Activated CD4-positive, alpha-beta memory T cell treated with anti-CD3 and anti-CD28 coated beads, Interleukin-2, amount 10 ng/mL, durations not matched to agents 7 days and 5 days (primary cell): Measurements from ENCODE around the gene OR5H14. TPM values are rescaled to one million over a fixed set of nuclear protein-coding genes. Genes with fewer than 3 reads are reported as not detected.
"Not testable (repeated sequence)": the region's sequence is repeated elsewhere in the genome, so short reads cannot be mapped to it uniquely, and the experiment has no call there.

Experiments used
- CTCF ChIA-PET: fragments of 350-600 bp; sonication (Branson Sonifier 250); formaldehyde crosslinking; loops from one replicate; lab custom pipeline; 2021; ENCODE audit warnings: antibody characterized with exemption, inconsistent platforms; lab: Charles Lee
- POLR2A ChIA-PET: fragments of 350-600 bp; sonication (Branson Sonifier 250); formaldehyde crosslinking; loops from one replicate; lab custom pipeline; 2021; ENCODE audit warnings: antibody characterized with exemption; lab: Charles Lee
- DNase-seq: peaks from one replicate; pipeline ENCODE4 v3.0.0-alpha.2; 2020
- H3K27ac Mint-ChIP-seq: one replicate; pipeline ENCODE4 v1.8.0; 2021; ENCODE audit warnings: mild to moderate bottlenecking, mixed read lengths
- H3K27me3 Mint-ChIP-seq: one replicate; pipeline ENCODE4 v1.8.0; 2021; ENCODE audit warnings: mixed read lengths
- H3K36me3 Mint-ChIP-seq: one replicate; pipeline ENCODE4 v1.8.0; 2021; ENCODE audit warnings: low read depth, mixed read lengths
- H3K4me1 Mint-ChIP-seq: one replicate; pipeline ENCODE4 v1.8.0; 2021; ENCODE audit warnings: mixed read lengths
- H3K4me3 Mint-ChIP-seq: one replicate; pipeline ENCODE4 v1.8.0; 2021; ENCODE audit warnings: mild to moderate bottlenecking, mixed read lengths
- H3K9me3 Mint-ChIP-seq: one replicate; pipeline ENCODE4 v1.8.0; 2021; ENCODE audit warnings: mixed read lengths
- total RNA-seq, 2 experiments: library from RNA; stranded (reverse); gene quantifications; one replicate each; pipeline ENCODE4 v1.2.3, GENCODE V29; 2021

Gene OR5H14
- total RNA-seq, result not detected

DNA sequence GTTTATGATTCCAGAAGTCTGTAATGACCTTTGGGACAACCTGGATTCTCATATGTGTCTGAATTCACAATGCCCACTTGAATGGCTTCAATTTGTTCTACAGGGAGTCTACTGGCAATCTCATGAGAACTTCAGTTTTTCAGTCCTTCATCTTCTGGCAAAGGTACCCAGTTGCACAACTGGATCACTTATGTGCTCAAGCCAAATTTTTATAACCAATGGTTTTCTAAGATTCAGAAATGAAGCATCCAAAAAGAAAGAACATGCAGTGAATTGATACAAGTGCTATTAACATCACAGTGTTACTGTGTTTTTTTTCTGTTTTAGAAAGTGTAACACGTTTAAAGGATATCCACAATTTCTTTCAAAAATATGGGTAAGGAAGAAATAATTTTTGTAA lies at the start of gene OR5H14:
Gene OR5H14 (plus strand): TSS at position 301 of the 400 bp plus-strand sequence. CDS start 1,907 bp downstream, outside the sequence.
- Mint-ChIP-seq H3K27ac (no peak within 1 kb of the TSS), H3K27me3 (peaks cover 16% of the 10 kb centered on the region)

GRCh38 chr3:98099848-98100247 lies 47.4 kb upstream of the OR5H14 start:
- no peaks in the 10 kb centered on the region for H3K9me3 Mint-ChIP-seq

More for the DNA sequence above, at the start of gene OR5H14:
- Mint-ChIP-seq H3K4me3 (no peak within 1 kb of the TSS), H3K36me3 (no peaks in the 10 kb centered on the region), H3K4me1 (no peaks in the 10 kb centered on the region), H3K9me3 (no peaks in the 10 kb centered on the region)
- ChIA-PET POLR2A (no interaction called here), CTCF (no interaction called here)
- no peak for DNase-seq

GRCh38 chr3:98108162-98108561 lies 39.1 kb upstream of the OR5H14 start:
- CTCF ChIA-PET, result no interaction called here
- POLR2A ChIA-PET, result no interaction called here

More at GRCh38 chr3:98099848-98100247, 47.4 kb upstream of the OR5H14 start:
- Mint-ChIP-seq H3K27ac (no peak overlapping the region), H3K27me3 (peaks cover 4% of the 10 kb centered on the region), H3K4me3 (no peak overlapping the region), H3K36me3 (no peaks in the 10 kb centered on the region), H3K4me1 (no peaks in the 10 kb centered on the region)
- DNase-seq, result no peak
- ChIA-PET CTCF (no interaction called here), POLR2A (no interaction called here)

DNA sequence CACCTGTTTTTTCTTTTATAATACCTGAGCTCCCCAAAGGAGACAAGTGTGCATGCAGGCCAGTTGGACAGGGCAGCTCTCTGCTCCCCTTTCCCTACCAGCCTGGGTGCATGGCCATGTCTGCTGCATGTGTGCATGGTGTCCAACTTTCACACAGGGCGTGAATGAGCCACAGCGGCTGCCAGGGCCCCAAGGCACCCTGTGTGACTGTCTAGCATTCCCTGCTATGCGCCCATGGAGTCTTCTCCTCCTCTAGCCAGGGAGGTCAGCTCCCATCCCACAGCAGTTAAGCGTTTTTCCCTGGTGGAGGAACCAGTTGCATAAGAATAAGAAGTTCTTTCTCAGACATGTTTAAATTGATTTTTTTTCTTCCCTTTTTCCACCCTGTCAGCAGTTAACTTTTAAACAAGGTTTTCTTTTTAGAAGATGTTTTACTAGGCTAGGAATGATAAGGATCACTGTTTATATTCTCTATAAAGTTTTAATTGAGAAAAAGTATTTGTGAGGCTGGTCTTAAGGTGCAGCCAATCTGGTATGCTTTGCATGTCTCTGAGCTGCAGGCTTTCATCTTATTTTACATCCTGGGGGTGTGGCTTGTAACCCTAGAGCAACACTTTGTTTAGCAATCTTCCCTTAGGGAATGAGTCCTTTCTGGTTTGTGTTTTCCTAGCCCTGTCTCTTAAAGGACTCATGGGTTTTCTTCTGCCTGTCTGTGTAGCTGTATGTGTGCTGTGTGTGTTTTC lies 37.3 kb upstream of the OR5H14 start:
- ChIA-PET POLR2A (no interaction called here), CTCF (interaction anchor here (0.6 kb wide), 1 partner anchor 108 kb away, joined by 3 read pairs; no protein-coding TSS in a partner anchor)
- H3K36me3 Mint-ChIP-seq, result no peaks in the 10 kb centered on the region
- peaks cover 3% of the 10 kb centered on the region for H3K9me3 Mint-ChIP-seq
- DNase-seq, result no peak
- H3K4me3 Mint-ChIP-seq, result no peak overlapping the region
- no peaks in the 10 kb centered on the region for H3K4me1 Mint-ChIP-seq
- peaks cover 4% of the 10 kb centered on the region for H3K27me3 Mint-ChIP-seq
- no peak overlapping the region for H3K27ac Mint-ChIP-seq

More at GRCh38 chr3:98108162-98108561, 39.1 kb upstream of the OR5H14 start:
- Mint-ChIP-seq H3K4me1 (no peaks in the 10 kb centered on the region), H3K36me3 (no peaks in the 10 kb centered on the region), H3K27ac (no peak overlapping the region), H3K4me3 (no peak overlapping the region), H3K27me3 (peaks cover 4% of the 10 kb centered on the region), H3K9me3 (peaks cover 3% of the 10 kb centered on the region)
- DNase-seq, result no peak

DNA sequence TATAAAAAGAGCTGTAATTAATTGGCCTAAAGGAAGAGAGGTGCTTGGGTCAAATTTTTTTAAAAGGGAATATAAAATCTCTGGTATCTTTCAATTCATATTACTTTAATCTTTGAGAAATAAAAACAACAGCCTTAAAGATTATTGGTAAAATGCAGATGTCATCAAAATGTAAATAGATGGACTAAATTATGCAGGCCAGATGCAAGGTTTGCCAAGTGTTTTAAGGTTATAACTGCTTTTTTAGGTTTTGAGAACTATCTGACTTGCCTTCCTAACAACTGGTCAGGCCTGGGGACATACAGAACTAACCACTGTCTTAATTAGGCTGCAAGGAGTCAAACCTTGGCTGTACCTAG lies 36.8 kb upstream of the OR5H14 start:
- ChIA-PET CTCF (interaction anchor here (0.7 kb wide), 1 partner anchor 286 kb away, joined by 3 read pairs; no protein-coding TSS in a partner anchor), POLR2A (no interaction called here)
- H3K27ac Mint-ChIP-seq, result no peak overlapping the region
- peaks cover 4% of the 10 kb centered on the region for H3K27me3 Mint-ChIP-seq
- peaks cover 3% of the 10 kb centered on the region for H3K9me3 Mint-ChIP-seq
- no peaks in the 10 kb centered on the region for H3K36me3 Mint-ChIP-seq
- no peak for DNase-seq
- no peak overlapping the region for H3K4me3 Mint-ChIP-seq
- H3K4me1 Mint-ChIP-seq, result no peaks in the 10 kb centered on the region

DNA sequence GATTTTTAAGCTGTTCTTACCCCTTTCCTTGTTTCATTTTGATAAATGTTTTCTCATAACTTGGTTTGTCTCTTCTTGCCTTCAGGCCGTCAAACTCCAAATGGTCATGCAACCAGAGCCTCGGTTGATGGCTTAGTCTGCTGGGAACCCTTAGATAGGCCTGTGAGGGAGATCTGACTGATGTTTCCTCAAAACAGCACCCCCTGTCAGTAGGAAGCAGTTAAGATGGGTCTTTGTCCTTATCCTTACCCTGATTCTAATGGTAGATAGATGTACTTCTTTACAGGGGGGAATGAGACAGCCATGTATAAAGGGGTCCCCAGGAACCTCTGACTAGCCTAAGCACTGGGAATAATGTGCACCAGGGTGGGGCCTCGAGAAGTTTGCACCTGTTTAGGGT lies 33.0 kb upstream of the OR5H14 start:
- H3K9me3 Mint-ChIP-seq, result peaks cover 3% of the 10 kb centered on the region
- H3K4me3 Mint-ChIP-seq, result no peak overlapping the region
- POLR2A ChIA-PET, result no interaction called here
- H3K27me3 Mint-ChIP-seq, result no peaks in the 10 kb centered on the region
- no peaks in the 10 kb centered on the region for H3K36me3 Mint-ChIP-seq
- DNase-seq, result no peak
- H3K27ac Mint-ChIP-seq, result no peak overlapping the region
- CTCF ChIA-PET, result no interaction called here
- H3K4me1 Mint-ChIP-seq, result no peaks in the 10 kb centered on the region

DNA sequence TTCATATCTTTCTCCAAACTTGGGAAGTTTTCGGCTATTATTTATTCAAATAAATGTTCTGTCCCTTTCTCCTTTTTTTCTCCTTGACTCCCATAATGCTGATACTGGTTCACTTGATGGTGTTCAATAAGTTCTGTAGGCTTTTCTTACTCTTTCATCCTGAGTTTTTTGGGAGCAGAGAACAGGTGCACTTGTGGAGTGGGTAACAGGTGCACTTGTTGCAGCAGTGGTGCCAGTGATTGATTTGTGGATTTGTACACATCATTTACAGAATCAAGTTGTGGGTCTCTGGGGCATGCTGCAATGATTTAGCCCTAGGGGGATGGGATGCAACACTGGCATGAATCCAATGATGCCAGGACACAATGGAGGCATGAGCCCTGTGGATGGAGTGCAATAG lies 31.6 kb upstream of the OR5H14 start:
- Mint-ChIP-seq H3K4me3 (no peak overlapping the region), H3K9me3 (no peaks in the 10 kb centered on the region), H3K4me1 (no peaks in the 10 kb centered on the region), H3K36me3 (no peaks in the 10 kb centered on the region), H3K27ac (no peak overlapping the region), H3K27me3 (no peaks in the 10 kb centered on the region)
- no peak for DNase-seq
- ChIA-PET POLR2A (no interaction called here), CTCF (no interaction called here)

GRCh38 chr3:98130421-98130820 lies 16.9 kb upstream of the OR5H14 start, which contains the start of gene OR5H1:
Gene OR5H1 (plus strand): TSS chr3:98130721. CDS start chr3:98132698, 1,977 bp downstream.
- Mint-ChIP-seq H3K4me3 (no peak within 1 kb of the TSS), H3K36me3 (no peaks in the 10 kb centered on the region), H3K27ac (no peak within 1 kb of the TSS), H3K4me1 (no peaks in the 10 kb centered on the region), H3K9me3 (no peaks in the 10 kb centered on the region), H3K27me3 (no peaks in the 10 kb centered on the region)
- no peak for DNase-seq
- ChIA-PET CTCF (no interaction called here), POLR2A (no interaction called here)

DNA sequence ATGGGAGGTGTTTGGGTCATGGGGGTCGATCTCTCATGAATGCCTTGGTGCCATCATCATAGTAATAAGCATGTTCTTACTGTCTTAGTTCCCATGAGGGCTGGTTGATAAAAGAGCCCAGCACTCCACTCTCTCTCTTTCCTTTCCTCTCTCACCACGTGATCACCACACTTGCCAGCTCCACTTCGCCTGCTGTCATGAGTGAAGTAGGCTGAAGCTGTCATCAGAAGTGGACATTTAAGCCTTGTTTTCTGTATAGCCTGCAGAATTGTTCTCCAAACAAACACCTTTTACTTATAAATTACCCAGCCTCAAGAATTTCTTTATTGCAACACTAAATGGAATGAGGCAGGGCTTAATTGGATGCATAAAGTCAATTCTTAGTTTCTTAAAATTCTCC lies 10.6 kb upstream of the OR5H14 start:
- no peak overlapping the region for H3K27ac Mint-ChIP-seq
- peaks cover 8% of the 10 kb centered on the region for H3K27me3 Mint-ChIP-seq
- H3K9me3 Mint-ChIP-seq, result no peaks in the 10 kb centered on the region
- POLR2A ChIA-PET, result no interaction called here
- no peak overlapping the region for H3K4me3 Mint-ChIP-seq
- H3K4me1 Mint-ChIP-seq, result no peaks in the 10 kb centered on the region
- no peak for DNase-seq
- CTCF ChIA-PET, result no interaction called here
- H3K36me3 Mint-ChIP-seq, result no peaks in the 10 kb centered on the region

GRCh38 chr3:98137826-98138557 lies 9.3 kb upstream of the OR5H14 start:
- POLR2A ChIA-PET, H3K4me3 Mint-ChIP-seq, H3K9me3 Mint-ChIP-seq, H3K27ac Mint-ChIP-seq, H3K36me3 Mint-ChIP-seq, DNase-seq, CTCF ChIA-PET, H3K4me1 Mint-ChIP-seq: not testable (repeated sequence)
- peaks cover 14% of the 10 kb centered on the region for H3K27me3 Mint-ChIP-seq

DNA sequence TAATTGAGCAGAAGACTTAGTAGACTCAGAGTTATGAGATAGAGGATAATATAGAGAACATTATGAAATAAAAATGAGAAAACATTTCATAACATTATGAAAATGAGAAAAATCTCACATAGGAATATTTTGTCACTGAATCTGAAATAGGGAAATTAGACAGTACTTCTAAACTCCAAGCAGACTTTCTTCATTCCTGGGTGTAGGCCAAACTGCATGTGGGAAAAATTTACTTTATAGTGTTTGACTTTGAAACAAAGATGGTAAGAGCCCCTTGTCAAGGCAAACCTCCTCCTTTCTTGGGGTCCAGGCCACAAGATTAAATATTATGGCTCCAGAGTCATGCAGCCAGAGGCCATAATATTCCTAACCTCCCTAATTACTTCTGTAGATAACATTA lies 6.7 kb upstream of the OR5H14 start:
- no peaks in the 10 kb centered on the region for H3K9me3 Mint-ChIP-seq
- no peak overlapping the region for H3K4me3 Mint-ChIP-seq
- CTCF ChIA-PET, result interaction anchor here (0.7 kb wide), 1 partner anchor 383 kb away, joined by 5 read pairs; no protein-coding TSS in a partner anchor
- H3K4me1 Mint-ChIP-seq, result no peaks in the 10 kb centered on the region
- no peak overlapping the region for H3K27ac Mint-ChIP-seq
- H3K36me3 Mint-ChIP-seq, result no peaks in the 10 kb centered on the region
- DNase-seq, result no peak
- peaks cover 19% of the 10 kb centered on the region for H3K27me3 Mint-ChIP-seq
- POLR2A ChIA-PET, result no interaction called here

DNA sequence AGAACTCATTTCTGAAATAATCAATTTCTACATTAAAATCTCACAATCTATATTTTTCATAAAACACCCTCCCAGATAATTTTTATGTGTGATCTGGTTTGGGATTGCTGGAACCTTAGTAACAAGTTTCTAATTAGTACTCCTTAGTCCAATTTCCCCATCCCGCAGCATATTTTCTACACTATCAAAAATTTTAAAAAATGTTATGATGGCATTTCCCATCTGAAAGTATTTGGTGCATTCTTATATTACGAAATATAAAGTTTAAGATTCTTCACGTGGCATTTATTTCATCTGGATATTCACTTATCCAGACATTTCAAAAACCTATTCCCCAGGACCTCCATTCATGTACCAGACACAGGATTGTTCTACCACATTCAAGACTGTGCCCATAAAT lies 1.5 kb downstream of the OR5H14 start:
- no peak overlapping the region for H3K27ac Mint-ChIP-seq
- CTCF ChIA-PET, result no interaction called here
- H3K36me3 Mint-ChIP-seq, result no peaks in the 10 kb centered on the region
- no peak overlapping the region for H3K4me3 Mint-ChIP-seq
- H3K9me3 Mint-ChIP-seq, result no peaks in the 10 kb centered on the region
- H3K27me3 Mint-ChIP-seq, result peaks cover 7% of the 10 kb centered on the region
- no peaks in the 10 kb centered on the region for H3K4me1 Mint-ChIP-seq
- POLR2A ChIA-PET, result no interaction called here
- DNase-seq, result no peak

GRCh38 chr3:98149456-98149855 lies 2.2 kb downstream of the OR5H14 start:
- not testable (repeated sequence) for H3K4me1 Mint-ChIP-seq, H3K27me3 Mint-ChIP-seq

More at GRCh38 chr3:98149456-98149855, 2.2 kb downstream of the OR5H14 start:
- H3K4me3 Mint-ChIP-seq, H3K36me3 Mint-ChIP-seq, CTCF ChIA-PET, POLR2A ChIA-PET, H3K27ac Mint-ChIP-seq, H3K9me3 Mint-ChIP-seq, DNase-seq: not testable (repeated sequence)
